ENCODE results near the gene PPP1R2C.

The PPP1R2C gene

GRCh38 chrX:42809569-42809968 lies 31.6 kb upstream of the PPP1R2C start (continued):
- TF ChIP-seq, protein P1, sequence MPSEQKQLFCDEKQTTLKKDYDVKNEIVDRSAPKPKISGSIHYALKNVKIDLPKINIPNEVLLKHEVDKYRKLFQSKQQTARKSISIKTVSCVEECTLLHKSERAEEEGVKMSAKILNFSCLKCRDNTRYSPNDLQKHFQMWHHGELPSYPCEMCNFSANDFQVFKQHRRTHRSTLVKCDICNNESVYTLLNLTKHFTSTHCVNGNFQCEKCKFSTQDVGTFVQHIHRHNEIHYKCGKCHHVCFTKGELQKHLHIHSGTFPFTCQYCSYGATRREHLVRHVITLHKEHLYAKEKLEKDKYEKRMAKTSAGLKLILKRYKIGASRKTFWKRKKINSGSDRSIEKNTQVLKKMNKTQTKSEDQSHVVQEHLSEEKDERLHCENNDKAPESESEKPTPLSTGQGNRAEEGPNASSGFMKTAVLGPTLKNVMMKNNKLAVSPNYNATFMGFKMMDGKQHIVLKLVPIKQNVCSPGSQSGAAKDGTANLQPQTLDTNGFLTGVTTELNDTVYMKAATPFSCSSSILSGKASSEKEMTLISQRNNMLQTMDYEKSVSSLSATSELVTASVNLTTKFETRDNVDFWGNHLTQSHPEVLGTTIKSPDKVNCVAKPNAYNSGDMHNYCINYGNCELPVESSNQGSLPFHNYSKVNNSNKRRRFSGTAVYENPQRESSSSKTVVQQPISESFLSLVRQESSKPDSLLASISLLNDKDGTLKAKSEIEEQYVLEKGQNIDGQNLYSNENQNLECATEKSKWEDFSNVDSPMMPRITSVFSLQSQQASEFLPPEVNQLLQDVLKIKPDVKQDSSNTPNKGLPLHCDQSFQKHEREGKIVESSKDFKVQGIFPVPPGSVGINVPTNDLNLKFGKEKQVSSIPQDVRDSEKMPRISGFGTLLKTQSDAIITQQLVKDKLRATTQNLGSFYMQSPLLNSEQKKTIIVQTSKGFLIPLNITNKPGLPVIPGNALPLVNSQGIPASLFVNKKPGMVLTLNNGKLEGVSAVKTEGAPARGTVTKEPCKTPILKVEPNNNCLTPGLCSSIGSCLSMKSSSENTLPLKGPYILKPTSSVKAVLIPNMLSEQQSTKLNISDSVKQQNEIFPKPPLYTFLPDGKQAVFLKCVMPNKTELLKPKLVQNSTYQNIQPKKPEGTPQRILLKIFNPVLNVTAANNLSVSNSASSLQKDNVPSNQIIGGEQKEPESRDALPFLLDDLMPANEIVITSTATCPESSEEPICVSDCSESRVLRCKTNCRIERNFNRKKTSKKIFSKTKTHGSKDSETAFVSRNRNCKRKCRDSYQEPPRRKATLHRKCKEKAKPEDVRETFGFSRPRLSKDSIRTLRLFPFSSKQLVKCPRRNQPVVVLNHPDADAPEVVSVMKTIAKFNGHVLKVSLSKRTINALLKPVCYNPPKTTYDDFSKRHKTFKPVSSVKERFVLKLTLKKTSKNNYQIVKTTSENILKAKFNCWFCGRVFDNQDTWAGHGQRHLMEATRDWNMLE (tag by site-specific recombination; conservative IDR thresholded peaks at IDR 0.05; ENCODE audit: low read depth) = no peak

GRCh38 chrX:42807393-42807792 lies 29.4 kb upstream of the PPP1R2C start:
- H3K4me3 ChIP-seq (ENCODE audit: low read depth, low read length) = no peak overlapping the region
- no peaks in the 10 kb centered on the region for H3K9me3 ChIP-seq (ENCODE audit: control insufficient read depth, insufficient read depth, low read depth, low read length)
- CTCF ChIA-PET = interaction anchor here (1.1 kb wide), 1 partner anchor 25 kb away, joined by 3 read pairs; no protein-coding TSS in a partner anchor
- POLR2A ChIA-PET = no interaction called here
- H3K4me1 ChIP-seq (ENCODE audit: control insufficient read depth, insufficient read depth, low read length) = no peaks in the 10 kb centered on the region
- H3K27ac ChIP-seq (ENCODE audit: extremely low read depth, low read depth, low read length) = no peak overlapping the region
- TF ChIP-seq ZXDB (tag by site-specific recombination; IDR thresholded peaks at IDR 0.05) = no peak
- no peak for TF ChIP-seq ZNF707 (tag by site-specific recombination; IDR thresholded peaks at IDR 0.05)
- no peak for TF ChIP-seq ZNF639 (tag by site-specific recombination; IDR thresholded peaks at IDR 0.05)
- no peak for TF ChIP-seq ZIC2 (tag by site-specific recombination; IDR thresholded peaks at IDR 0.05)
- TF ChIP-seq ZNF624 (tag by site-specific recombination; IDR thresholded peaks at IDR 0.05) = no peak
- TF ChIP-seq ZNF354C (tag by site-specific recombination; IDR thresholded peaks at IDR 0.05; ENCODE audit: borderline replicate concordance, low read depth) = no peak
- TF ChIP-seq ZNF2 (tag by site-specific recombination; IDR thresholded peaks at IDR 0.05) = no peak
- no peak for TF ChIP-seq ZNF792 (tag by site-specific recombination; IDR thresholded peaks at IDR 0.05)
- TF ChIP-seq ZBTB7A (tag by site-specific recombination; IDR thresholded peaks at IDR 0.05; ENCODE audit: low read depth) = no peak
- H3K36me3 ChIP-seq (ENCODE audit: control insufficient read depth in 2 of 2, insufficient read depth in 1 of 2, low read length in 2 of 2) = no peaks in the 10 kb centered on the region

DNA sequence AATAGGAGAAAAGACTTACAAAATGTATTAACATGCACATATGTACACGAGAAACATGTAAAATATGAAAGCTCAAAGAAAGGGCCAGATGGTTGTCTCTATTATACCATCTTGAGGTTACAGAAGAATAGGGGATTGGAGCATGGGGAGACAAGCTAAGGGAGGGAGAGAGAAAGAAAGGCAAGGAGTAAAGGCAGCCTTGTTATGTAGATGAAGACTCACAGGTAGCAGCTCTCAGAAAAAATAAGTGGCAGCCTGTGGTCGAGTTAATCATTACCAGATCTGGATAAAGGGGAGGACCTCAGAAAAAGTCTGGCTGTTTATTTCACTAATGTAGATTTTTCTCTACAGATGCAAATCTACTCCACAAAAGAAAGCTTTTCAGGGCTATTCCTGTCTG lies 26.6 kb upstream of the PPP1R2C start:
- no peaks in the 10 kb centered on the region for H3K9me3 ChIP-seq (ENCODE audit: control insufficient read depth, insufficient read depth, low read depth, low read length)
- CTCF ChIA-PET = no interaction called here
- no peaks in the 10 kb centered on the region for H3K4me1 ChIP-seq (ENCODE audit: control insufficient read depth, insufficient read depth, low read length)
- H3K36me3 ChIP-seq (ENCODE audit: control insufficient read depth in 2 of 2, insufficient read depth in 1 of 2, low read length in 2 of 2) = no peaks in the 10 kb centered on the region
- POLR2A ChIA-PET = no interaction called here
- H3K27ac ChIP-seq (ENCODE audit: extremely low read depth, low read depth, low read length) = no peak overlapping the region
- H3K4me3 ChIP-seq (ENCODE audit: low read depth, low read length) = no peak overlapping the region
- TF ChIP-seq ZNF664 (tag by site-specific recombination; IDR thresholded peaks at IDR 0.05) = no peak
- TF ChIP-seq ZNF560 (tag by site-specific recombination; IDR thresholded peaks at IDR 0.05; ENCODE audit: borderline replicate concordance) = no peak
- TF ChIP-seq, protein P2, sequence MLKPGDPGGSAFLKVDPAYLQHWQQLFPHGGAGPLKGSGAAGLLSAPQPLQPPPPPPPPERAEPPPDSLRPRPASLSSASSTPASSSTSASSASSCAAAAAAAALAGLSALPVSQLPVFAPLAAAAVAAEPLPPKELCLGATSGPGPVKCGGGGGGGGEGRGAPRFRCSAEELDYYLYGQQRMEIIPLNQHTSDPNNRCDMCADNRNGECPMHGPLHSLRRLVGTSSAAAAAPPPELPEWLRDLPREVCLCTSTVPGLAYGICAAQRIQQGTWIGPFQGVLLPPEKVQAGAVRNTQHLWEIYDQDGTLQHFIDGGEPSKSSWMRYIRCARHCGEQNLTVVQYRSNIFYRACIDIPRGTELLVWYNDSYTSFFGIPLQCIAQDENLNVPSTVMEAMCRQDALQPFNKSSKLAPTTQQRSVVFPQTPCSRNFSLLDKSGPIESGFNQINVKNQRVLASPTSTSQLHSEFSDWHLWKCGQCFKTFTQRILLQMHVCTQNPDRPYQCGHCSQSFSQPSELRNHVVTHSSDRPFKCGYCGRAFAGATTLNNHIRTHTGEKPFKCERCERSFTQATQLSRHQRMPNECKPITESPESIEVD (tag by site-specific recombination; IDR thresholded peaks at IDR 0.05) = no peak
- TF ChIP-seq GLIS2 (tag by site-specific recombination; IDR thresholded peaks at IDR 0.05) = no peak
- TF ChIP-seq ZNF561 (tag by site-specific recombination; IDR thresholded peaks at IDR 0.05; ENCODE audit: borderline replicate concordance) = no peak
- no peak for TF ChIP-seq BCL11B (tag by site-specific recombination; IDR thresholded peaks at IDR 0.05; ENCODE audit: low read depth)
- no peak for TF ChIP-seq ZNF48 (tag by site-specific recombination; IDR thresholded peaks at IDR 0.05)
- no peak for TF ChIP-seq ZNF335 (tag by site-specific recombination; conservative IDR thresholded peaks at IDR 0.05)
- no peak for TF ChIP-seq GLI2 (tag by site-specific recombination; IDR thresholded peaks at IDR 0.05; ENCODE audit: borderline replicate concordance, low read depth)
- TF ChIP-seq ZNF501 (tag by site-specific recombination; IDR thresholded peaks at IDR 0.05) = no peak
- no peak for TF ChIP-seq ZNF785 (tag by site-specific recombination; IDR thresholded peaks at IDR 0.05)
- no peak for TF ChIP-seq ZNF660 (tag by site-specific recombination; IDR thresholded peaks at IDR 0.05)
- no peak for TF ChIP-seq ZSCAN18 (tag by site-specific recombination; IDR thresholded peaks at IDR 0.05)
- TF ChIP-seq ZNF423 (tag by site-specific recombination; IDR thresholded peaks at IDR 0.05) = no peak
- TF ChIP-seq ZBTB17 (tag by site-specific recombination; IDR thresholded peaks at IDR 0.05) = no peak

Measured in HEK293 (cell line).